Stimulated activated CD8-positive, alpha-beta memory T cell treated with anti-CD3 and anti-CD28 coated beads, Interleukin-12 subunit alpha, Interleukin-12 subunit beta, amount 100 ng/mL, for 4 hours (primary cell): ENCODE measurements around the gene CLEC4G.
A peak's percentile ranks its signal among the peaks of the same experiment; 100 is the strongest.

Experiments
- DNase-seq: peaks from one replicate; pipeline ENCODE4 v3.0.0-alpha.2; 2020; ENCODE audit warnings: low read depth

Gene CLEC4G

DNA sequence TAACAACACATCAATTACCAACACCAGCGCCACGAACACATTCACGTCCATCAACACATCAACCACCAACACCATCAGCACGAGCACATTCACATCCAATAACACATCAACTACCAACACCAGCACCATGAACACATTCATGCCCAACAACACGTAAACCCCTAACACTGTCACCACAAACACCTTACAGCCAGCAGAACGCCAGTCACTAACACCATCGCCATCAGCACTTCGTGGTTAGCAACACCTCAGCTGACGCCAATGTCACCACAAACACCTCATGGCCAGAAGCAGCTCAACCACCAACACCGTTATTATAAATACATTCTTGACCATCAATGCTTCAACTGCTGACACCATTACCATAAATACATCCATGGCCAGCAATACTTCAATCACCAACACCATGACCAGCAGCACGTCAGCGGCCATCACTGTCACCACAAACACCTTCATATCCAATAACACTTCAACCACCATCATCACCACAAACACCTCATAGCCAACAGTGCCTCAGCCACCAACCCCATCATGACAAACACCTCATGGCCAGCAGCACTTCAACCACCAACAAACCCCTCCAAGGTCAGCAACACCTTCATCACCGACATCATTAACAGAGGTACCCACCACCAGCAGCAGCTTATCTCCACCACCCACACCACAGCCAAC lies 39.4 kb downstream of the CLEC4G start:
- DNase-seq: no peak

- DNase-seq: no peak
These were observed 40.4 kb downstream of the CLEC4G start for GRCh38 chr19:7691497-7691896.

DNA sequence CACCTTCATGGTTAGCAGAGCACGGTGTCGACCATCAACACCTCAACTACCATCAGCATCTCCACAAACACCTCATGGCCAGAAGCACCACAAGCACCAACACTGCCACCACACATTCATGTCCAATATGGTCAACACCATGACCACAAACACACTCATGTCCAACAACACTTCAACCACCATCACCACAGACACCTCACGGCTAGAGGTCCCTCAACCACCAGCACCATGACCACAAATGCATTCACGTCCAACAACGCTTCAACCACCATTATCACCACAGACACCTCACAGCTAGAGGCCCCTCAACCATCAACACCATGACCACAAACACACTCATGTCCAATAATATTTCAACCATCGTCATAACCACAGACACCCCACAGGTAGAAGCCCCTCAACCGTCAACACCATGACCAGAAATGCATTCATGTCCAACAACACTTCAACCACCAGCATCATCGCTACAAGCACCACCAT lies 41.1 kb downstream of the CLEC4G start:
- DNase-seq: no peak

DNA sequence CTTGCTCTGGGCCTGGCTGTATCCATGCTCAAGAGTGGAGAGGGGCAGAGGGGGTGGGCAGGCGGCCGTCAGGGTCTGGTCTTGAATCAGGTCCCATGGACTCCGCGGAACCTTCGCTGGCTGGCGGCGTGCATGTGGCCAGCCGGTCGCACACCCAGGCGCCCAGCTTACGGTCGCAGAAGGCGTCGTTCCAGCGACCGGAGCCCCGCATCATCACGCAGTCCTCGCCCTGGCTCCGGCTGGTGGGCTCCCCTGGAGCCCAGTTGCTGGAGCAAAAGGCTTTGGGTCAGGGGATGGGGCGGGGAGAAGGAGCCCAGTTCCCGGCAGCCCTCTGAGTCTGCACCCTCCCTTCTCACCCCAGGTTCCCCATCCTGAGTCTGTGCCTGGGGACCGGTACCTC lies 42.7 kb downstream of the CLEC4G start:
- no peak for DNase-seq

DNA sequence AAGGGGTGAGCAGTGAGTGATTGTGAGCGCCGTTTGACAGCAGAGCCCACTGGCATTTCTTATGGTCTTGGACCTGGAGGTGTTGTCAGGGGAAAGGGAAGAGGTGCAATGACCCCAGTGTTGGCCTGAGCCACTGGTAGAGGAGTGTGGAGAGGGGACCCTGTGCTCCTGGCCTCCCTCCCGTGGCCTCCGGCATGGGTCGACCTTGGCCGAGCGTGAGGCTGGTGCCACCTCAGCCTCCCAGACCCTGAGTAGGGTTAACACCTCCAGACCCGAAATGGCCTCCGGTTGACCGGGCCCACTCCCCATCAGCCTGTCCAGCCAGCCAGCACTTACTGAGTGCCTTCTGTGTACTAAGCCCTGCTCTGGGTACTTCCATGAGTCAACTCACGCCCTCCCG lies 44.7 kb downstream of the CLEC4G start:
- no peak for DNase-seq

DNA sequence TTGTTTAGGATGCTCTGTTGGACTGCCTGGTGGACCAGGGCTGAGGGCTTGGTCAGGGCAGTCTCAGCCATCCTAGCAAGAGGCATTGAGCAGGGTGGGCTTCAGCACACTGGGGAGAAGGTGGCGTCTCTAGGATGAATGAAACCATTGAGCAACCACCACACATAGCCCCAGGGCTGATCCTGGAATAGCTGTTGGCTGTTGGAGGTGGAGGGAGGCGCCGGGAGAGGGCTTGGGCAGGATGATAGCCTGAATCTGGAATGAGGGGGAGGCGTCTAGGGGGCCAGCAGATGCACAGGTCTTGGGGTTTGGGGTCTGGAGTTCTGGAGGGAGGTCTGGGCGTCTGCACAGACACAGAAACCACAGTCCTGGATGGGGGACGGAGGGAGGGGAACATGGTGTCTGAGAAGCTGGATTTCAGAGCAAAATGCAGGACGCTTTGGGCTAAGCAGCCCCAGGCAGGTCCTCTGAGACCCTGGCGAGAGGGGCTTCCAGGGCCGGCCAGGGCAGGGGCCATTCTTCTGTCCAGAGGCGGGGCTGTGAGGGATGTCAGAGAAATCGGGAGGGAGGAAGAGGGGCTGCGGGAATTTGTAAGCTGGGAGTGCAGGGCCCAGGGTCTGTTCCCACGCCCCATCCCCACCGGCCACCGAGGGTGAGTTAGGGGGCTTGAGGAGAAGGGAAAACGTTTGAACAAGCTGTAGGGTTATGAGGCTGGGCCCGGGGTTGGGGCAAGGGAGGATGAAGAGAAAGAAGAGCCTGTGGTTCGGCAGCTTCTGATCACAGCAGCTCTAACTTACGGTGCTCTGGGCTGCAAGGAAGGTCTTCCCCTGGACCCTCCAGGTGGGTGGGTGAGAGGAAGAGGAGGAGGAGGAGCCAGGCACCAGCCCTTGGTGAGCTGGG lies 46.1 kb downstream of the CLEC4G start:
- DNase-seq: no peak

GRCh38 chr19:7682175-7682855 lies 49.6 kb downstream of the CLEC4G start:
- DNase-seq: no peak

GRCh38 chr19:7681340-7682174 lies 50.4 kb downstream of the CLEC4G start:
- peak; percentile 62 for DNase-seq

DNA sequence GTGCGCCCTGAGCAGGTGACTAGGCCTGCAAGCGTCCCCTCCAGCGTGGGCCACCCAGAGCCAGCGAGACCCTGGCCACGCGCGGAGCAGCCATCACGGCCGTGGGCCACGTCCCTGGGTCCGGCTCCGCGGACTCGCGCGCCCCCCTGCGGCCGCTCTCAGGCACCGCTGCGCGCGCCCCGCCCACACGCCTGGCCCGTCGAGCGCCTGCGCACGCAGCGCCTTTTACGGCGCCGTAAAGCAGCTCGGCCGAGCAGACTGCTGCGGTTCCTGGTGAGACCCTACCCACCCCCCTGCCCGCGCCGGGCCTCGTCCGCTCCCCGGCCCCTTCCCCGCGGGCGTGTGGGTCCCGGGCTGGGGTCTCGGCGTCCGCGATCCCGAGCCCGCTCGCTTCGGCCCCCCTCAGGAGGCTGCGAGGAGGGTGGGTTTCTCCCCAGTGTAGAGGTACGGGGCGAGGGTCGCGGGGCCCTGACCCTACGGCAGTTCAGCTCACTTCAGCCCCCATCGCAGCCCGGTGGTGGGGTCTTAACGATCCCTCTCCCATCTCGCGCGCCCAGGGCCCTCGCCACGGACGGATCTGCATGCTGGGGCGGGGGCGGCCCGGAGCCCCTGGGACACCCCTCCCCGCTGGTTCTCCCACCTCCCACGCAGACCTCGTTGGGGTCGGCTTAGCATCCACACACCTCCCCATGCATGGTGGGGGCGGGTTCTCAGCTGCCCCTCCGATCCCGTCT lies 51.1 kb downstream of the CLEC4G start, which contains the start of gene TRAPPC5:
Gene TRAPPC5 (plus strand): TSS at position 228 of the 734 bp plus-strand sequence. CDS start 1,421 bp downstream, outside the sequence.
- peak; percentile 84 for DNase-seq

- DNase-seq: no peak
These were observed 51.9 kb downstream of the CLEC4G start for GRCh38 chr19:7679771-7680605.

DNA sequence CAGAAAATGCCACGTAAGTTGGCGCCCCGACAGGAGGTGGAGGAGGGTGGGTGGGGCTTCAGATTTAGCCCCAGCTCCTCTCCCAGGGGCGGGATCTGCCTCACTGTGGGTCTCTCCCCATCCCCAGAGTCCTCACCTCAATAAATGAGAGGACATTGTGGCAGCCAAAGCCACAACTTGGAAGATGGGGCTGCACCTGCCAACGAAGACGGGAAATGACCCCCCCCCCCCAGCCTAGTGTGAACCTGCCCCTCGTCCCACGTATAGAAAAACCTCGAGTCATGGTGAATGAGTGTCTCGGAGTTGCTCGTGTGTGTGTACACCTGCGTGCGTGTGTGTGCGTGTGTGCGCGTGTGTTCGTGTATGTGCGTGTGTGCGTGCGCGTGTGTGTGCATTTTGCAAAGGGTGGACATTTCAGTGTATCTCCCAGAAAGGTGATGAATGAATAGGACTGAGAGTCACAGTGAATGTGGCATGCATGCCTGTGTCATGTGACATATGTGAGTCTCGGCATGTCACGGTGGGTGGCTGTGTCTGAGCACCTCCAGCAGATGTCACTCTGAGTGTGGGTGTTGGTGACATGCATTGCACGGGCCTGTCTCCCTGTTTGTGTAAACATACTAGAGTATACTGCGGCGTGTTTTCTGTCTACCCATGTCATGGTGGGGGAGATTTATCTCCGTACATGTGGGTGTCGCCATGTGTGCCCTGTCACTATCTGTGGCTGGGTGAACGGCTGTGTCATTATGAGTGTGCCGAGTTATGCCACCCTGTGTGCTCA lies 52.7 kb downstream of the CLEC4G start:
- peak; percentile 41 for DNase-seq
